Right lobe of liver (tissue), 6 donors: ENCODE measurements around the gene SLC25A13. TPM values are rescaled to one million over a fixed set of nuclear protein-coding genes. Genes with fewer than 3 reads are reported as not detected.

Experiments used
- ATAC-seq, 4 donors: fragments of 200-7000 bp; cut with Tn5 transposase; one replicate each; pipeline ENCODE4 v1.9.1; 2020; ENCODE audit warnings: mild to moderate bottlenecking in 4 of 4, moderate library complexity in 4 of 4
- DNase-seq, 3 donors: peaks; one replicate each; pipeline ENCODE4 v3.0.0-alpha.2; 2020
- H3K27ac ChIP-seq, 3 donors: fragments of 200-600 bp; one replicate each; pipeline ENCODE4 v1.8.0; 2022
- H3K27me3 ChIP-seq, 2 donors: fragments of 200-600 bp; one replicate each; pipeline ENCODE4 v1.8.0; 2022
- H3K36me3 ChIP-seq, 4 donors: fragments of 200-600 bp; sonication (generic) in 1 of 4; one replicate each; pipeline versions ENCODE4 v1.5.1 to v1.8.0; 2017 to 2022; ENCODE audit warnings: control low read depth in 1 of 4
- H3K4me1 ChIP-seq, 4 donors: fragments of 200-600 bp; sonication (generic) in 1 of 4; one replicate each; pipeline versions ENCODE4 v1.5.1 to v1.8.0; 2017 to 2022; ENCODE audit warnings: control low read depth in 1 of 4
- H3K4me3 ChIP-seq, 3 donors: fragments of 200-600 bp; one replicate each; pipeline ENCODE4 v1.8.0; 2022
- H3K9me3 ChIP-seq, 4 donors: fragments of 200-600 bp; sonication (generic) in 1 of 4; one replicate each; pipeline versions ENCODE4 v1.5.1 to v1.8.0; 2017 to 2022; ENCODE audit warnings: control low read depth in 1 of 4
- POLR2A ChIP-seq: fragments of 450-650 bp; IDR thresholded peaks from one replicate; pipeline ENCODE4 v1.6.1; 2017; ENCODE audit warnings: antibody characterized with exemption, mild to moderate bottlenecking
- WGBS: methylation state at CpG from one replicate; pipeline ENCODE4 v1.1.6; 2018; ENCODE audit warnings: low coverage, low lambda C conversion rate; ENCODE audit not compliant: insufficient coverage; ENCODE audit errors: missing lambda C conversion rate; 5-methylcytosine and 5-hydroxymethylcytosine counted together
- intact Hi-C, 2 donors: fragments of 100-400 bp; cut with DNase I; formaldehyde crosslinking; loops; one replicate each; pipeline versions ENCODE4 v1.11.2 to v1.14.1; 2022
- total RNA-seq, 6 experiments: library from RNA; depleted of rRNA in 2 of 6; stranded (reverse); fragments of >200 nt in 2 of 6; fragmentation: NEBNext Ultra II Directional in 3 of 6; extraction: Animal tissue kit (Norgen Biotek cat#: 25700) in 3 of 6; gene quantifications; one replicate each; pipeline versions ENCODE4 v1.1.0 to v1.2.4, GENCODE V29; 2016 to 2023
- TF ChIP-seq, protein P1 (sequence below), 4 donors: fragments of 200-600 bp in 3 of 4; fragments of 450-650 bp in 1 of 4; IDR thresholded peaks; one replicate each; pipeline versions ENCODE4 v1.5.1 to v1.8.0; 2016 to 2022; ENCODE audit warnings: antibody characterized with exemption in 4 of 4, mild to moderate bottlenecking in 2 of 4
- donor health status: DM: no; HTN: yes; CAD: no.
- donor health status: DM: no; HTN: no; CAD: no.
- donor health status: DM: no; HTN: no; CAD: no.
- donor health status: DM: no; HTN: yes; CAD: no.
- donor health status: DM: no; HTN: yes; CAD: no.

SLC25A13 gene
- total RNA-seq, 6 experiments from 2014 or later, result 54.5 to 110 (median 83.0) TPM

GRCh38 chr7:96097835-96098234 is 224.1 kb downstream of the SLC25A13 start:
- 87% methylated on average over 2 of the region's 2 CpGs for WGBS
- Histone ChIP-seq H3K9me3 (no peaks in the 10 kb centered on the region), H3K36me3 (no peaks in the 10 kb centered on the region), H3K27ac (no peak overlapping the region), H3K4me3 (no peak overlapping the region), H3K4me1 (no peaks in the 10 kb centered on the region), H3K27me3 (no peaks in the 10 kb centered on the region)
- TF ChIP-seq, protein P1, sequence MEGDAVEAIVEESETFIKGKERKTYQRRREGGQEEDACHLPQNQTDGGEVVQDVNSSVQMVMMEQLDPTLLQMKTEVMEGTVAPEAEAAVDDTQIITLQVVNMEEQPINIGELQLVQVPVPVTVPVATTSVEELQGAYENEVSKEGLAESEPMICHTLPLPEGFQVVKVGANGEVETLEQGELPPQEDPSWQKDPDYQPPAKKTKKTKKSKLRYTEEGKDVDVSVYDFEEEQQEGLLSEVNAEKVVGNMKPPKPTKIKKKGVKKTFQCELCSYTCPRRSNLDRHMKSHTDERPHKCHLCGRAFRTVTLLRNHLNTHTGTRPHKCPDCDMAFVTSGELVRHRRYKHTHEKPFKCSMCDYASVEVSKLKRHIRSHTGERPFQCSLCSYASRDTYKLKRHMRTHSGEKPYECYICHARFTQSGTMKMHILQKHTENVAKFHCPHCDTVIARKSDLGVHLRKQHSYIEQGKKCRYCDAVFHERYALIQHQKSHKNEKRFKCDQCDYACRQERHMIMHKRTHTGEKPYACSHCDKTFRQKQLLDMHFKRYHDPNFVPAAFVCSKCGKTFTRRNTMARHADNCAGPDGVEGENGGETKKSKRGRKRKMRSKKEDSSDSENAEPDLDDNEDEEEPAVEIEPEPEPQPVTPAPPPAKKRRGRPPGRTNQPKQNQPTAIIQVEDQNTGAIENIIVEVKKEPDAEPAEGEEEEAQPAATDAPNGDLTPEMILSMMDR (IDR thresholded peaks at IDR 0.05), result no peak
- TF ChIP-seq POLR2A, result no peak
- ATAC-seq, result no peak
- intact Hi-C loops, result no loop called here
- no peak for DNase-seq

- 83% methylated on average over 1 of the region's 1 CpG for WGBS
- H3K36me3 ChIP-seq, result no peaks in the 10 kb centered on the region
- no peak overlapping the region for H3K27ac ChIP-seq
- no peaks in the 10 kb centered on the region for H3K4me1 ChIP-seq
- ATAC-seq (no peak), DNase-seq (no peak)
- no peaks in the 10 kb centered on the region for H3K9me3 ChIP-seq
- intact Hi-C loops, result no loop called here
- no peaks in the 10 kb centered on the region for H3K27me3 ChIP-seq
- TF ChIP-seq POLR2A, result no peak
- H3K4me3 ChIP-seq, result no peak overlapping the region
Measured at GRCh38 chr7:96093435-96093834, 228.5 kb downstream of the SLC25A13 start.

- no peaks in the 10 kb centered on the region for H3K27me3 ChIP-seq
- TF ChIP-seq, protein P1 (IDR thresholded peaks at IDR 0.05), result no peak
- no peak for TF ChIP-seq POLR2A
- H3K27ac ChIP-seq, result no peak overlapping the region
- H3K4me1 ChIP-seq, result no peaks in the 10 kb centered on the region
- no peak for ATAC-seq
- no peaks in the 10 kb centered on the region for H3K9me3 ChIP-seq
- H3K36me3 ChIP-seq, result no peaks in the 10 kb centered on the region
- WGBS, result 87% methylated on average over 6 of the region's 6 CpGs
- no peak for DNase-seq
- no peak overlapping the region for H3K4me3 ChIP-seq
- intact Hi-C loops, result no loop called here
Measured at GRCh38 chr7:96090756-96091155, 231.1 kb downstream of the SLC25A13 start.

DNA sequence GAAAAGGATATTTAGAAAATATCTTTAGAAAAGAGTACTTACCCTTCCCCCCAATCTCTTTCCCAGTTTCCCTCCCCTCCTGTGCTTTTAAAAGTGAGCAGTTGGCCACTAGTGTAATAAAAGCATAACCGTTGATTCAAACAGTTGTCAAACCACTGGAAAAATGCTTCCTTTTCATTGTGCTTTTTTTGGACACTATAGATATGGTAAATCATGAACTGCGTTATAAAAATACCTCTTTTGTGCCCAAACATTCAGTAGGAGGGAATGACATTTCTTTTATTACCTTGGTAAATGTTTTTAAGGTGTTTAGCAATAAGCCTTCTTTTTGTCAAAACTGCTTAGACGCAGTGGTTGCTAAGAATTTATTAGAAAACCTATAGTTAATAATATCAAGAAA is 232.4 kb downstream of the SLC25A13 start:
- WGBS, result 78% methylated on average over 3 of the region's 3 CpGs

GRCh38 chr7:96088579-96088978 is 233.3 kb downstream of the SLC25A13 start:
- intact Hi-C loops, result no loop called here
- no peaks in the 10 kb centered on the region for H3K9me3 ChIP-seq
- H3K36me3 ChIP-seq, result no peaks in the 10 kb centered on the region
- no peak overlapping the region for H3K27ac ChIP-seq
- no peak for DNase-seq
- no peak for TF ChIP-seq POLR2A
- TF ChIP-seq, protein P1 (IDR thresholded peaks at IDR 0.05), result no peak
- no peak for ATAC-seq
- H3K4me1 ChIP-seq, result no peaks in the 10 kb centered on the region
- 69% methylated on average over 5 of the region's 5 CpGs for whole genome bisulfite sequencing
- no peaks in the 10 kb centered on the region for H3K27me3 ChIP-seq
- no peak overlapping the region for H3K4me3 ChIP-seq

More for the DNA sequence above, 232.4 kb downstream of the SLC25A13 start:
- Histone ChIP-seq H3K27ac (no peak overlapping the region), H3K4me1 (no peaks in the 10 kb centered on the region), H3K4me3 (no peak overlapping the region), H3K36me3 (no peaks in the 10 kb centered on the region), H3K27me3 (no peaks in the 10 kb centered on the region), H3K9me3 (no peaks in the 10 kb centered on the region)
- DNase-seq, result no peak
- TF ChIP-seq, protein P1 (IDR thresholded peaks at IDR 0.05), result no peak
- no peak for TF ChIP-seq POLR2A
- intact Hi-C loops, result no loop called here
- no peak for ATAC-seq
